Measurements from ENCODE around the gene MED22.
A peak's percentile ranks its signal among the peaks of the same experiment; 100 is the strongest.
"Not testable (repeated sequence)": the region's sequence is repeated elsewhere in the genome, so short reads cannot be mapped to it uniquely, and the experiment has no call there.

Gene MED22

DNA sequence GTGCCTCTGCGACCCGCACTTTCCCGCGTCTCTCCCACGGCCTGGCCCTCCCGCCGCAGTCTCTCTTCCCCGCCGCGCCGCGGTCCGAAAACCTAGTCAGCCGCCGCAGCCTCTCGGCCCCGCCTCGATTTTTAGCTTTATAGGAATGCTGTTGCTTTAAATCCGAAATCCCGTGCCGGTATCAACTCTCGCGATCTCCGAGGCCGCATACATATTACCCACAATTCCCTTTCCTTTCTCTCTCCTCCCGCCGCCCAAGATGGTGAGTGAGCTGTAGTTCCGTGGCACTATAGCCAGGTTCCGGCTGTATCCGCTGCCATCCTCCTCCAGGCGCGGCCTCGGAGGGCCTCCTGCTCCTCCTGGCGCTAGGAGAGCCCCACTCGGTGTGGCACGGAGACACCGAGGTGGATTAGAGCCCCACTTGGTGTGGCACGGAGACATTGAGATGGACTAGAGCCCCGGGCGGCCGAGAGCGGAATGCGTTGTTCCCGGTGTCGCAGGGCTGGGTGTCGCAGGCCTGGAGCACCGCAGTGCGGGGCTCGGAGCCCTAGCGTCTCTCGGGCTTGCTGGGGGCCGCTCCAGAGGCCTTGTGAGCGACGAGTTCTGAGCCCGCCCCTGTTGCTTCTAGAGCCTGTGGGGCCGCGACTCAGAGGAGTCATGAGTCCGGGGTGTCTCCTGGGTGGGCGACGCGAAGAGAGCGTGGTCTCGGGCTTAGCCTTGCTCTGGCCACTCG is at the start of gene MED22, which contains the start of gene RPL7A:
TSS of gene MED22 (minus strand) at position 147 of the 733 bp plus-strand sequence. CDS start 1,469 bp downstream, outside the sequence.
TSS of gene RPL7A (plus strand) at position 234 of the 733 bp plus-strand sequence. CDS start at position 260, 26 bp downstream.
- TF ChIP-seq, protein P1, sequence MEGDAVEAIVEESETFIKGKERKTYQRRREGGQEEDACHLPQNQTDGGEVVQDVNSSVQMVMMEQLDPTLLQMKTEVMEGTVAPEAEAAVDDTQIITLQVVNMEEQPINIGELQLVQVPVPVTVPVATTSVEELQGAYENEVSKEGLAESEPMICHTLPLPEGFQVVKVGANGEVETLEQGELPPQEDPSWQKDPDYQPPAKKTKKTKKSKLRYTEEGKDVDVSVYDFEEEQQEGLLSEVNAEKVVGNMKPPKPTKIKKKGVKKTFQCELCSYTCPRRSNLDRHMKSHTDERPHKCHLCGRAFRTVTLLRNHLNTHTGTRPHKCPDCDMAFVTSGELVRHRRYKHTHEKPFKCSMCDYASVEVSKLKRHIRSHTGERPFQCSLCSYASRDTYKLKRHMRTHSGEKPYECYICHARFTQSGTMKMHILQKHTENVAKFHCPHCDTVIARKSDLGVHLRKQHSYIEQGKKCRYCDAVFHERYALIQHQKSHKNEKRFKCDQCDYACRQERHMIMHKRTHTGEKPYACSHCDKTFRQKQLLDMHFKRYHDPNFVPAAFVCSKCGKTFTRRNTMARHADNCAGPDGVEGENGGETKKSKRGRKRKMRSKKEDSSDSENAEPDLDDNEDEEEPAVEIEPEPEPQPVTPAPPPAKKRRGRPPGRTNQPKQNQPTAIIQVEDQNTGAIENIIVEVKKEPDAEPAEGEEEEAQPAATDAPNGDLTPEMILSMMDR (IDR thresholded peaks at IDR 0.05; ENCODE audit: low read depth, low read length), result no peak
- peak within 1 kb of the TSS; percentile 100 for H3K4me3 ChIP-seq (ENCODE audit: low read depth, low read length)
- in situ Hi-C loops (cut with HindIII; ENCODE audit: low sequenced_read_pairs), result no loop called here
- DNase-seq (ENCODE audit: low read depth, low spot score), result peak; percentile 97

DNA sequence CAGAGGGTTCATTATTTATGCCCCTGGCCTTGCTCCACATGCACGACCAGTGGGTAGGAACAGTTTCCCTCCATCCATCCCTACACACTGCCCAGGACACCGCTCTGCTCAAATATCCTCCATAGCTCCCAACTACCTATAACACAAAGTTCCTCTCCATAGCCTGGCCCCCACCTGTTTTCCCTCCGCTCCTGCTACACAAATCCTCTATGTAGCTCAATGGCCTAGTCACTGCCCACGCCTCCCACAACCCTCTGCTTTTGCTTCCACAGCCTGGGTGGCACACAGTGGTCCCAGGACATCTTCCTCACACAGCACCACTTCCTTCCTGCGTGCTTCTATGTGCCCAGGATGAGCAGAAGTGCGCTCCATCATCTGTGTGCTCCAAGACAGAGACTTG is 49.4 kb upstream of the MED22 start:
- in situ Hi-C loops (cut with HindIII; ENCODE audit: low sequenced_read_pairs), result no loop called here
- DNase-seq (ENCODE audit: low read depth, low spot score), result no peak
- H3K4me3 ChIP-seq (ENCODE audit: low read depth, low read length), result no peak overlapping the region
- TF ChIP-seq, protein P1 (IDR thresholded peaks at IDR 0.05; ENCODE audit: low read depth, low read length), result no peak

DNA sequence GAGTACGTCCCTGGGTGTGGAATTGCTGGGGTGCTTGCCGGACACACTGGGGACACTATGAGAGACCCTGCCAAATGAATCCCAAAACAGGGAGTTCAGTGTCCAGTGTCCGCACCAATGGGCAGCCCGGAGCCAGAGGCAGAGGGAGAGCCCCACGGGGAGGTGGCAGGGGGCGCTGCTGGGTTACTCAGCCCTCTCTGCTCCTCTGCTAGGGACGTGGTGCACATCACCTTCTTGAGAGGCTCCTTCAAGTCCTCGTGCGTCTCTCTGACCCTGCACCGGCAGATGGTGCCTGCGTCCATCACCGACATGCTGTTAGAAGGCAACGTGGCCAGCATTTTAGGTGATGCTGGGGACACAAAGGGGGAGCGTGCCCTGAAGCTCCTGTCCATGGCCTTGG is 49.0 kb upstream of the MED22 start:
- no peak overlapping the region for H3K4me3 ChIP-seq (ENCODE audit: low read depth, low read length)
- DNase-seq (ENCODE audit: low read depth, low spot score), result peak; percentile 3
- in situ Hi-C loops (cut with HindIII; ENCODE audit: low sequenced_read_pairs), result no loop called here
- TF ChIP-seq, protein P1 (IDR thresholded peaks at IDR 0.05; ENCODE audit: low read depth, low read length), result peak; percentile 46

DNA sequence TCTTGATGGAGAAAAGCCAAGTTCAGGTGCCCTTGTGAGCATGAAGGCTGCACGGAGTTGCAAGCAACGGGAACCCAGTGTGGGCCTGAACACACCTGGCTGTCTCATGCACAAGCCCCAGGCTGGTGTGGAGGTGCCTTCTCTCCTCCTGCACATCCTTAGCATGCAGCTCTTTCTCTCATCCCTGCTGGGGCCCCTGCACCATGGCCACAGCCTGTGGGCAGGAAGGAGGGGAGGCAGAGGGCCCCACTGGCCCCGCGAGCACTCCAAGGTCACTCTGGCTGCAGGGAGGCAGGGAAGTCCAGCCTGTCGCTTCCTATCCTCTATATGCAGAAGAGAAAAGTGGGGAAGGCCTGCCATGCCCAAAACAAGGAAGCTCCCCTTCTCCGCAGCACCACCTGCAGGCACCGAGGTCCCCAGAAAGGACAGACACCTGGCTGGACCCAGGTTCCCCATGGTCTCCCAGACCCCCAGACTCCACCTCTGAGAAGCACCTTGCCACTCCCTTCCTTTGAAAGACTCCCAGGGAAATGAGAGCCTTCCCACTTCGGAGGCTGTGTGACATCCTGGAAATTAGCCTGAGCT is 46.8 kb upstream of the MED22 start:
- no peak overlapping the region for H3K4me3 ChIP-seq (ENCODE audit: low read depth, low read length)
- TF ChIP-seq, protein P1 (IDR thresholded peaks at IDR 0.05; ENCODE audit: low read depth, low read length), result no peak
- in situ Hi-C loops (cut with HindIII; ENCODE audit: low sequenced_read_pairs), result no loop called here
- DNase-seq (ENCODE audit: low read depth, low spot score), result no peak

DNA sequence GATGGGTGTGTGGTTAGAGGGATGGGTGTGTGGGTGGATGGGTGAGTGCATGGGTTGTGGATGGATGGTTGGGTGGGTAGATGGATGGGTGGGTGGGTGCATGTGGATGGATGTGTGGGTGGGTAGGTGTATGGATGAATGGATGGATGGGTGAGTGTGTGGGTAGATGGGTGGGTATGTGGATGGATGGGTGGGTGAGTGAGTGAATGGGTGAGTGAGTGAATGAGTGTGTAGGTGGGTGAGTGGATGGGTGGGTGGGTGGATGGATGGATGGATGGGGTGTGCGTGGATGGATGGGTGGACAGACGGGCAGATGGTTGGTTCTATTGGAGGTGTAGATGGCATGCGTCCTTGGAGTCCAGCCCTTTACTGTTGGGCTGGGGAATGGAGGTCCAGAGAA is 45.5 kb upstream of the MED22 start:
- H3K4me3 ChIP-seq (ENCODE audit: low read depth, low read length), result no peak overlapping the region
- in situ Hi-C loops (cut with HindIII; ENCODE audit: low sequenced_read_pairs), result no loop called here
- TF ChIP-seq, protein P1 (IDR thresholded peaks at IDR 0.05; ENCODE audit: low read depth, low read length), result no peak
- no peak for DNase-seq (ENCODE audit: low read depth, low spot score)

DNA sequence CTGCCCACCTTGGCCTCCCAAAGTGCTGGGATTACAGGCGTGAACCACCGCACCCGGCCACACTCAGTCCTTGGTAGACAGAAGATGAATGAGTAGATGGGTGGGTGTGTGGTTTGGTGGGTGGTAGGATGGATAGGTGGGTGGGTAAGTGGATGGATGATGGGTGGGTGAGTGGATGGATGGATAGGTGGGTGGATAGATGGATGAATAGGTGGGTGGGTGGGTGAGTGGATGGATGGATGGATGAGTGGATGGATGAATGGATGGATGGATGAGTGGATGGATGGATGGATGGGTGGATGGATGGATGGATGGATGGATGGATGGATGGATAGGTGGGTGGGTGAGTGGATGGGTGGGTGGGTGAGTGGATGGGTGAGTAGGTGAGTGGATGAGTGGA is 44.4 kb upstream of the MED22 start:
- H3K4me3 ChIP-seq (ENCODE audit: low read depth, low read length); DNase-seq (ENCODE audit: low read depth, low spot score); in situ Hi-C loops (cut with HindIII; ENCODE audit: low sequenced_read_pairs): not testable (repeated sequence)

DNA sequence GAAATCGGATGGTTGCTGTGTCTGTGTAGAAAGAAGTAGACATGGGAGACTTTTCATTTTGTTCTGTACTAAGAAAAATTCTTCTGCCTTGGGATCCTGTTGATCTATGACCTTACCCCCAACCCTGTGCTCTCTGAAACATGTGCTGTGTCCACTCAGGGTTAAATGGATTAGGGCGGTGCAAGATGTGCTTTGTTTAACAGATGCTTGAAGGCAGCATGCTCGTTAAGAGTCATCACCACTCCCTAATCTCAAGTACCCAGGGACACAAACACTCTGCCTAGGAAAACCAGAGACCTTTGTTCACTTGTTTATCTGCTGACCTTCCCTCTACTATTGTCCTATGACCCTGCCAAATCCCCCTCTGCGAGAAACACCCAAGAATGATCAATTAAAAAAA is 43.5 kb upstream of the MED22 start:
- in situ Hi-C loops (cut with HindIII; ENCODE audit: low sequenced_read_pairs); DNase-seq (ENCODE audit: low read depth, low spot score); H3K4me3 ChIP-seq (ENCODE audit: low read depth, low read length): not testable (repeated sequence)
